ENCODE measurements around the gene RGS7. TPM values are rescaled to one million over a fixed set of nuclear protein-coding genes. Genes with fewer than 3 reads are reported as not detected.

The RGS7 gene
- total and polyA plus RNA-seq, 2 donors from 2014 or later: 3.6 TPM; not detected in 1

DNA sequence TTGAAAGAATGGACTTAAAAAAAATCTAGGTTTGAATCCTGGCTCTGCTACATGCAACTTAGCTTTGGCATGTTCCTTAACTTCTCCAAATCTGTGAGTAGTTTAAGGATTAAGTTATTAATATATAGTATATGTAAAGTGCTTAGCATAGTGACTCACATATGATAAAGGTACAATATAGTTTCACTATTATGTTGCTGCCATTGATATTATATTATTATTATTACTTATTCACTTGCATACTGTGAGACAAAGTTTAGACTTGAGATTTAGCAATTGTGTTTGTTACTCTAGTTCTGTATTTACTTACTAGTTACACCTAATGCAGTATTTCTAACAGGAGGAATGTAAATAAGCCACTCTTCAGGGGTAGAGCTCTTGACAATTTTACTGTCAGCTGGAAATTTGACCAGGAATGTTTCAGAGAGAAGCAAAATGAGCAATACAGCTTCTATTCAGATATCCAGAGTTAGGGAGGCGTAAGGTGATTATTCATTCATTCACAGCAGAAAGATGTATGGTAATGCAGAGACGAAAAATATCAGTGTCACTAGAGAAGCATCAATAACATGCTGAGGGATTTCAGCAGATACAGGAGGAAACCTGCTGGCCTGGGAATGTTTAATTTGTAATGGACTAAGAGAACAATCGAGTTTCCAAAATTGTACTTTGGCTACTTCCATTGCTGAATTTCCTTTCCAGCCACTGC is 25.5 kb downstream of the RGS7 start:
- Histone ChIP-seq H3K9ac (ENCODE audit: low read length in 3 of 3) (no peak overlapping the region), H3K4me3 (ENCODE audit: low read length in 3 of 3) (no peak overlapping the region), H3K36me3 (ENCODE audit: control insufficient read depth in 2 of 3, insufficient read depth in 3 of 3, low read length in 3 of 3) (no peaks in the 10 kb centered on the region), H3K27ac (ENCODE audit: low read depth in 2 of 2, low read length in 2 of 2) (no peak overlapping the region), H3K4me1 (ENCODE audit: control insufficient read depth in 2 of 3, insufficient read depth in 2 of 3, low read depth in 1 of 3, low read length in 3 of 3) (no peaks in the 10 kb centered on the region), H3K9me3 (ENCODE audit: control insufficient read depth in 2 of 3, insufficient read depth in 1 of 3, low read length in 3 of 3) (no peaks in the 10 kb centered on the region), H3K27me3 (ENCODE audit: control insufficient read depth, insufficient read depth, low read length) (no peaks in the 10 kb centered on the region)
- DNase-seq (no peak), FAIRE-seq (no peak)
- no peak for TF ChIP-seq CTCF (IDR thresholded peaks at IDR 0.05; ENCODE audit: borderline replicate concordance, extremely low read depth, insufficient read depth)
- intact Hi-C loops (cut with DNase I): no loop called here

- Histone ChIP-seq H3K27me3 (ENCODE audit: control insufficient read depth, insufficient read depth, low read length) (no peaks in the 10 kb centered on the region), H3K4me1 (ENCODE audit: control insufficient read depth in 2 of 3, insufficient read depth in 2 of 3, low read depth in 1 of 3, low read length in 3 of 3) (no peaks in the 10 kb centered on the region)
- FAIRE-seq: no peak
These were observed 26.2 kb downstream of the RGS7 start for GRCh38 chr1:241330619-241331327.

GRCh38 chr1:241325456-241325855 is 31.5 kb downstream of the RGS7 start:
- no peaks in the 10 kb centered on the region for H3K4me1 ChIP-seq (ENCODE audit: control insufficient read depth in 2 of 3, insufficient read depth in 2 of 3, low read depth in 1 of 3, low read length in 3 of 3)
- H3K9me3 ChIP-seq (ENCODE audit: control insufficient read depth in 2 of 3, insufficient read depth in 1 of 3, low read length in 3 of 3): no peaks in the 10 kb centered on the region
- DNase-seq: no peak
- no peak overlapping the region for H3K27ac ChIP-seq (ENCODE audit: low read depth in 2 of 2, low read length in 2 of 2)
- H3K27me3 ChIP-seq (ENCODE audit: control insufficient read depth, insufficient read depth, low read length): no peaks in the 10 kb centered on the region
- FAIRE-seq: no peak
- H3K4me3 ChIP-seq (ENCODE audit: low read length in 3 of 3): no peak overlapping the region
- no peak overlapping the region for H3K9ac ChIP-seq (ENCODE audit: low read length in 3 of 3)
- intact Hi-C loops (cut with DNase I): no loop called here
- no peak for TF ChIP-seq CTCF (IDR thresholded peaks at IDR 0.05; ENCODE audit: borderline replicate concordance, extremely low read depth, insufficient read depth)
- no peaks in the 10 kb centered on the region for H3K36me3 ChIP-seq (ENCODE audit: control insufficient read depth in 2 of 3, insufficient read depth in 3 of 3, low read length in 3 of 3)

More at GRCh38 chr1:241330619-241331327, 26.2 kb downstream of the RGS7 start:
- no peaks in the 10 kb centered on the region for H3K36me3 ChIP-seq (ENCODE audit: control insufficient read depth in 2 of 3, insufficient read depth in 3 of 3, low read length in 3 of 3)
- DNase-seq: no peak
- H3K27ac ChIP-seq (ENCODE audit: low read depth in 2 of 2, low read length in 2 of 2): no peak overlapping the region
- intact Hi-C loops (cut with DNase I): no loop called here
- H3K9ac ChIP-seq (ENCODE audit: low read length in 3 of 3): no peak overlapping the region
- no peak overlapping the region for H3K4me3 ChIP-seq (ENCODE audit: low read length in 3 of 3)
- no peak for TF ChIP-seq CTCF (IDR thresholded peaks at IDR 0.05; ENCODE audit: borderline replicate concordance, extremely low read depth, insufficient read depth)
- H3K9me3 ChIP-seq (ENCODE audit: control insufficient read depth in 2 of 3, insufficient read depth in 1 of 3, low read length in 3 of 3): no peaks in the 10 kb centered on the region
